Measurements from ENCODE around the gene UVRAG.

Gene UVRAG

DNA sequence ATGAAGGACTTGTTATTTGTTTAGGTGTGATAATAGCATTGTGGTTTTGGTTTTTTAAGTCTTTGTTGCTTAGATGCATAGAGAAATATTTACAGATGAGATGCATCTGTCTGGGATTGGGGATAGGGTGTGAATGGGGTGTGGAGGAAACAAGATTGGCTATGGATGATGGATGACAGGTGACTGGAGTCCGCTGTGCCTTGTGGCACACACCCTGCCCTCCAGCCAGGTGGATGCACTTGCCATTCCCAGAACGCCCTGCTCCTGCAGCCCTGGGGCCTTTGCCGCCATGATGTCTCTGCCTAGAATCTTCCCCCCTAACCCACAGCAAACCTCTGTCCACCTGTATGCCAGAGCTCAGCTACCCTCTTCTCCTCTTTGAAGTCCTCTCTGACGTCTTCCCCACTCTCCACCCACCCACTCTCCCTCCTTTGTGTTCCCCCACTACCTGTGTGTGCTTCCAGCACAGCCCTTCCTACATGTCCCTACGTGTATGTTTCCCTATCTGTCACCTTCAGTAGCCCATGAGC is 336.6 kb downstream of the UVRAG start:
- Histone ChIP-seq H3K4me3 (ENCODE audit: low read depth, low read length) (no peak overlapping the region), H3K27me3 (replicated peaks) (no peaks in the 10 kb centered on the region), H3K27ac (no peak overlapping the region), H3K36me3 (replicated peaks) (no peaks in the 10 kb centered on the region)
- no peak for TF ChIP-seq CTCF (IDR thresholded peaks at IDR 0.05; ENCODE audit: low read depth, low read length, missing control alignments)
- in situ Hi-C loops (cut with HindIII; ENCODE audit: low pct_ligation_motif_present, low sequenced_read_pairs), result no loop called here
- DNase-seq, result no peak

DNA sequence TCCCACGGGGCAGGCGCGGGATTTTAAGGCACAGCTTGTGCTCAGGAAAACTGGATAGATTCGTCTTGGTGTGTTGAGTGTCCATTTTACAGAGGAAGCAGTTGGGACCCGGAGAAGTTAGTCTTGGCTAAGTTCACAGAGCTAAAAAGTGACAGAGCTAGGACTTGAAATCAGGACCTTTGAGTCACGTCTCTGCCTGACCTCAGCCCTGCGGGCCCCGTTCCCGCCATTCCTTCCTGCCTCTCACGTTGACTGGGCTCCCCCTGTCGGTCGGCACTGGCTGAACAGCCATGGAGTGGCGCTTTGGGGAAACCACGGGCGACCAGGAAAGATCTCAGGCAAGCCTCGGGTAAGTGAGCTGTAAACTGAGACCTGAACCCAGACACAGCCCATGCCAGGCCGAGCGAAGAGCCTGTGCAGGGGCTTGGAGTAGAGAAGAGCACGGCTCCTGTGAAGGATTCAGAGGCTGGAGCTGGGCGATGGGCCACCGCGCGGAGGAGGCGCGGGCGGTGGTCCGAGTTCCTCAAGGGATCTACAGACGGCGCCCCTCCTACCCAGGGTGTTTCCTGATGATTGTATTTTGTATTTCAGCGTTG is 337.2 kb downstream of the UVRAG start:
- Histone ChIP-seq H3K4me3 (ENCODE audit: low read depth, low read length) (peak overlapping the region; percentile 49), H3K36me3 (replicated peaks) (no peaks in the 10 kb centered on the region), H3K27ac (no peak overlapping the region), H3K27me3 (replicated peaks) (no peaks in the 10 kb centered on the region)
- in situ Hi-C loops (cut with HindIII; ENCODE audit: low pct_ligation_motif_present, low sequenced_read_pairs), result no loop called here
- DNase-seq, result peak; percentile 53
- peak; percentile 99 for TF ChIP-seq CTCF (IDR thresholded peaks at IDR 0.05; ENCODE audit: low read depth, low read length, missing control alignments)

DNA sequence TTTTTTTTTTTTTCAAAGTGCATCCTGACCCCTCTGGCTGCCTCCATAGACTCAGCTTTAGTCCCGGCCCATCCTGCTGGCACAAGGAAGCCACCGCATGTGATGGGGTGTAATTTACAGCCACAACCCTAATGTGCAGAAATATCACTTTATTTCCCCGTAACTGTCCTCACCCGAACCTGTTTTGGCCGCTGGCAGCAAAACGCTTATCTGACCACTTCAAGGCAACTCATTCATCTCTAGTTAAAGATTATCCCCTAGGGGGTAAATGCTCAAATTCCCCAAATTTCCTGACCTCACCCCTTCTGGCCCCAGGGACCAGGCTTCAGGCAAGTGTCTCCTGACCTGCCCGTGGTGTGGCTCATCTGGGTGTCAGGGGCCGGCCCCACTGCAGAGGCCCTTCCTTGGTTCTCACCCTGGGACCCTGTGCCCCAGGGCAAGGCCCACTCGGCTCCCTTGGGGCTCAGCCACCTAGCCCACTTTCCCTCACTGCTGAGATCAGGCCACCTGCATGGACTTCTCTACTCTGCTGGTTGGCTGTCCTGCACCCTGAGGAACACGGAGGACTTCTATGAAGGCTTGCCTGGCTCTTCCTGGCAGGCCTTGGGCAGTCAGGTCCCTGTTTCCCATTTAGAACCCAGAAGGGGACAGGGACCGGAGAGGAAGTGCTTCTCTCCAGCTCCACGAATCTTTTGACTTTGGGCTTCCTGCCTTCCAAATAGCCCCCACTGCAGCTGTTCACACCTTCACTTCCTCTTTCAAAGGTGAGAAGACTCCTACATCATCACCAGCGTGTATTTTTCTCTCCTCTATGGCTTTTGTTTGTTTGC is 337.9 kb downstream of the UVRAG start:
- in situ Hi-C loops (cut with HindIII; ENCODE audit: low pct_ligation_motif_present, low sequenced_read_pairs), result no loop called here
- Histone ChIP-seq H3K27me3 (replicated peaks) (no peaks in the 10 kb centered on the region), H3K36me3 (replicated peaks) (no peaks in the 10 kb centered on the region), H3K4me3 (ENCODE audit: low read depth, low read length) (peak overlapping the region; percentile 49), H3K27ac (no peak overlapping the region)
- DNase-seq, result no peak
- TF ChIP-seq CTCF (IDR thresholded peaks at IDR 0.05; ENCODE audit: low read depth, low read length, missing control alignments), result no peak

GRCh38 chr11:76153571-76153923 is 338.5 kb downstream of the UVRAG start:
- peak; percentile 19 for DNase-seq
- no peaks in the 10 kb centered on the region for H3K36me3 ChIP-seq (replicated peaks)
- H3K4me3 ChIP-seq (ENCODE audit: low read depth, low read length), result no peak overlapping the region
- H3K27me3 ChIP-seq (replicated peaks), result no peaks in the 10 kb centered on the region
- TF ChIP-seq CTCF (IDR thresholded peaks at IDR 0.05; ENCODE audit: low read depth, low read length, missing control alignments), result no peak
- no peak overlapping the region for H3K27ac ChIP-seq
- in situ Hi-C loops (cut with HindIII; ENCODE audit: low pct_ligation_motif_present, low sequenced_read_pairs), result no loop called here

DNA sequence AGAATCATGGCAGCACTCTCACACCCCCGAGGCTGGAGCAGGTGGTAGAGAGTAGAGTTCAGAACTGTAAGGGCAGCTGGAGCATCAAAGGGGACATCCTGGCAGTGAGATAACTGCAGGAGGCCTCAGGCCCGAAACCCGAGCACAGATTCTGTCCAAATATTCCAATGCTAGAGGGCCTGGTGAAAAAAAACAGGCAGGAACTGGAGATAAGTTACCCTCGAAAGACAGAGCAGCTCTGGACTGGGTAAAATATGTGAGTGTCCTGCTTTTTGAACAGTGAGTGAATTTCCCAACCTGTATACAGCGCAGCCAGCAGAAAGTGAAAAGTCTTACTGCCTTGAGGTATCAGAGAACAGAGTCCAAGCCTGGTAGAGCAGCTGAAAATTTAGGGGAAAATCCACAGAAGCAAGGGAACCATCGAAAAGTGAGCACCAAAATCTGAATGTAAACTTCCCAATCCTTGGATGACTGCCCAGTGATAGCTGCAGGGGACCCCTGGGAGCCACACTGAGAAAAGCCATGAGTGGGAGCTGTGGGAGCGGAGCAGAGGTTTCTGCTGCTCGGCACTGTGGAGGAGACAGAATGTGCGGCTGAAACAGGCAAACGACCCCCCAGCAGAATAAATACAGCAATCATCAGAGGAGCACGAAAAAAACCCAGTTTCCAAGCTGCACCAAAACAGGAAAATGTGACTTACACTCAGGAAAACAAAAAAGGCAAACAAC is 340.7 kb downstream of the UVRAG start:
- in situ Hi-C loops (cut with HindIII; ENCODE audit: low pct_ligation_motif_present, low sequenced_read_pairs), result no loop called here
- Histone ChIP-seq H3K27me3 (replicated peaks) (no peaks in the 10 kb centered on the region), H3K36me3 (replicated peaks) (no peaks in the 10 kb centered on the region), H3K27ac (no peak overlapping the region), H3K4me3 (ENCODE audit: low read depth, low read length) (no peak overlapping the region)
- no peak for TF ChIP-seq CTCF (IDR thresholded peaks at IDR 0.05; ENCODE audit: low read depth, low read length, missing control alignments)
- no peak for DNase-seq

All from brain microvascular endothelial cell (primary cell).